Measurements from ENCODE around the gene FCER2.

GRCh38 chr19:7720351-7720750 lies 18.4 kb upstream of the FCER2 start:
- TF ChIP-seq CTCF (IDR thresholded peaks at IDR 0.05), result no peak
- no peak for TF ChIP-seq ZFX (IDR thresholded peaks at IDR 0.05; ENCODE audit: borderline replicate concordance)

Measured in 22Rv1 (cell line).